Renal pelvis (tissue), 4 donors: ENCODE data around the gene GHR. TPM values are rescaled to one million over a fixed set of nuclear protein-coding genes. Genes with fewer than 3 reads are reported as not detected.
"Not testable (repeated sequence)": the region's sequence is repeated elsewhere in the genome, so short reads cannot be mapped to it uniquely, and the experiment has no call there.

Experiments
- DNase-seq: peaks from one replicate; pipeline ENCODE4 v3.0.0-alpha.2; 2013
- polyA plus RNA-seq, 3 donors: library from polyadenylated mRNA; unstranded; fragments of 120-200 nt; gene quantifications; one replicate each; pipeline ENCODE4 v1.2.1, GENCODE V29; 2013; ENCODE audit not compliant: insufficient read length in 3 of 3

The GHR gene
- polyA plus RNA-seq, 3 donors = 13.2 to 20.0 (median 17.8) TPM

DNA sequence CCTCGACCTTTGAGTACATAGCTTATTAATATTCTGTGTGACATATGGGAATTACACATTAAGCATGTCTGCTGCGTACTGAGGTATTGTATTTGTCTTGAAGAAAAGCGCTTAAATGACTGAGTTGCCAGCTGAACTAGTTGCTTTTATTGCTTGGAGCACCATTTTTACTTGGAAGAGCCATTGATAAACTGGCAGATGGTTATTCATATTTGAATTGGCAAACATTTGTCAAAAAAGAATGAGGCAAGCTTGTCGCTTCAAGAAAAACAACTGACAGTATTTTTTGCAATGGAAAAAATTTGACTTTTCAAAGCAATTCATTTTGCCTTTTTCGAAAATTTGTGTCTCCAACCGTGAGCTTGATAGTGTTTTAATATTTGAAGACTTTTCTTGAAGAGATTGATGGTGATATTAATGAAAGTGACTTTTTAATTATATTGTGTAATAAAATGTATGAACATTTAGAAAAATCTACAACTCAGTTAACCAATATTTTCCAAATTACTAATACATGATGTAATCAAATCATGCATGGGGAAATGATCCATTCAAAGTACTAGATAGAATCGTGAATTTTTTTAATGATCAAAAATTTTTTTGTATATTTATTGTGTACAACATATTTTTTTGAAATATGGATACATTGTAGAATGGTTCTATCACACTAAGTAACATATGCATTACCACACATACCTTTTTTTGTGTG lies 278.3 kb downstream of the GHR start:
- no peak for DNase-seq

- DNase-seq = no peak
These were observed 280.0 kb downstream of the GHR start for GRCh38 chr5:42703238-42703637.

DNA sequence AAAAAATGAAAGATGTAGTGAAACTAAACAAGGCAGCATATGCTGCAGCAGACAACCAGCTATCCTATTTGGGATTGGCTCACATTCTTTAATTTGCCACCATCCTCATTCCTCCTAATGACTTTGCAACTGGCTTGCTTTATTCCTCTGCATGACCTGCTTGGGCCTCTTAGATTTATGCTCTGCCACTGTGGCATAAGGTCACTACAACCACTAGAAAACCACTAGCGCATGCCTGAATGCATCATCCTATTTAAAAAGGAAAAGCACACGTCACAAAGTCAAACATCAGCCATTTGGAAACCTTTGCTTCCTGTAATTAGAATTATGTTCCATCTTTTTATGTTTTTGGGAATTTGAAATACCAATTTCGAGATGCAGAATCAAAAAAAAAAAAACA lies 292.5 kb downstream of the GHR start:
- peak; percentile 14 for DNase-seq

GRCh38 chr5:42718591-42718990 lies 295.4 kb downstream of the GHR start:
- DNase-seq = no peak

- DNase-seq = no peak
These were observed 295.8 kb downstream of the GHR start for GRCh38 chr5:42719034-42719433.

GRCh38 chr5:42720251-42720650 lies 297.0 kb downstream of the GHR start:
- no peak for DNase-seq

DNA sequence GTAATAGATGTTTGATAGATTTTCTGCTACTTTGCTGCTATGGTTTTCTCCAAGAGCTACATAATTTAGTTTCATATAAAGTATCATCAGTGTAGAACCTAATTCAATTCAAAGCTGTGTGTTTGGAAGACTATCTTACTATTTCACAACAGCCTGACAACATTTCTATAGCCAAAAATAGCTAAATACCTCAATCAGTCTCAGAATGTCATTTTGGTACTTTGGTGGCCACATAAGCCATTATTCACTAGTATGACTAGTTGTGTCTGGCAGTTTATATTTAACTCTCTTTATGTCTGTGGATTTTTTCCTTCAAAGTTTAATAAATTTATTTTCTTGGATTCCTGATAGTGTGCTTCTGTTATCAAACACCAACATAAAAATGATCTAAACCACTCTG lies 298.2 kb downstream of the GHR start:
- no peak for DNase-seq

GRCh38 chr5:42734531-42735058 lies 311.4 kb downstream of the GHR start:
- DNase-seq = not testable (repeated sequence)

GRCh38 chr5:42740920-42741319 lies 317.7 kb downstream of the GHR start:
- no peak for DNase-seq

GRCh38 chr5:42745426-42745825 lies 322.2 kb downstream of the GHR start:
- no peak for DNase-seq

GRCh38 chr5:42745856-42746255 lies 322.6 kb downstream of the GHR start:
- no peak for DNase-seq

DNA sequence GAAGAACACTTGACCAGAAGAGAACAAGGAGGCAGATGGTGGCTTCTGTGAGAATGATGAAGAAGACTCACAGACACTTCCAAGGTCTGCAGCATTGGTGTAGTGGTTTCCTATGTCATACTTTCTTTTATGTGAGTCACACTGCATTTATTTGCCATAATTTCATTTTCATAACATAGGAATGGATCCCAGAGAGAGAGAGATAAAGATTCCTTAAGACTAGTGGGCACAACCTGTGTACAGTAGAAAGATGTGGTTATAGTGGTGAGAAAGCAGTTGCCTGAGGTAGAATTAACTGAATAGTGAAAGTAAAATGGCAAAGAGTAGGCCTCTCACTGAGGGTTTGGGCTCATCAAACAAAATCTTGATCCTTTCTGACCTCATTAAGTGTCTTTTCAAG lies 325.8 kb downstream of the GHR start:
- no peak for DNase-seq

DNA sequence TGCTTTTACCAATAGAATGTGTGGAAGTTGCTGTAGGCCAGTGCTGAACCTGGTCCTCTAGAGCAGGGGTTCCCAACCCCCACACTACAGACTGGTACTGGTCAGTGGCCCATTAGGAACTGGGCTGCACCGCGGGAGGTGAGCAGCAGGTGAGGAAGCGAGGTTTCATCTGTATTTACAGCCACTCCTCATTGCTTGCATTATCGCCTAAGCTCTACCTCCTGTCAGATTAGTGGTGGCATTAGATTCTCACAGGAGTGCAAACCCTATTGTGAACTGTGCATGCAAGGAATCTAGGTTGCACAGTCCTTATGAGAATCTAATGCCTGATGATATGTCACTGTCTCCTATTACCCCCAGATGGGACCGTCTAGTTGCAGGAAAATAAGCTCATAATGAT lies 327.3 kb downstream of the GHR start:
- DNase-seq = no peak

- DNase-seq = no peak
These were observed 327.8 kb downstream of the GHR start for GRCh38 chr5:42751044-42751443.

GRCh38 chr5:42753099-42753498 lies 329.9 kb downstream of the GHR start:
- no peak for DNase-seq

DNA sequence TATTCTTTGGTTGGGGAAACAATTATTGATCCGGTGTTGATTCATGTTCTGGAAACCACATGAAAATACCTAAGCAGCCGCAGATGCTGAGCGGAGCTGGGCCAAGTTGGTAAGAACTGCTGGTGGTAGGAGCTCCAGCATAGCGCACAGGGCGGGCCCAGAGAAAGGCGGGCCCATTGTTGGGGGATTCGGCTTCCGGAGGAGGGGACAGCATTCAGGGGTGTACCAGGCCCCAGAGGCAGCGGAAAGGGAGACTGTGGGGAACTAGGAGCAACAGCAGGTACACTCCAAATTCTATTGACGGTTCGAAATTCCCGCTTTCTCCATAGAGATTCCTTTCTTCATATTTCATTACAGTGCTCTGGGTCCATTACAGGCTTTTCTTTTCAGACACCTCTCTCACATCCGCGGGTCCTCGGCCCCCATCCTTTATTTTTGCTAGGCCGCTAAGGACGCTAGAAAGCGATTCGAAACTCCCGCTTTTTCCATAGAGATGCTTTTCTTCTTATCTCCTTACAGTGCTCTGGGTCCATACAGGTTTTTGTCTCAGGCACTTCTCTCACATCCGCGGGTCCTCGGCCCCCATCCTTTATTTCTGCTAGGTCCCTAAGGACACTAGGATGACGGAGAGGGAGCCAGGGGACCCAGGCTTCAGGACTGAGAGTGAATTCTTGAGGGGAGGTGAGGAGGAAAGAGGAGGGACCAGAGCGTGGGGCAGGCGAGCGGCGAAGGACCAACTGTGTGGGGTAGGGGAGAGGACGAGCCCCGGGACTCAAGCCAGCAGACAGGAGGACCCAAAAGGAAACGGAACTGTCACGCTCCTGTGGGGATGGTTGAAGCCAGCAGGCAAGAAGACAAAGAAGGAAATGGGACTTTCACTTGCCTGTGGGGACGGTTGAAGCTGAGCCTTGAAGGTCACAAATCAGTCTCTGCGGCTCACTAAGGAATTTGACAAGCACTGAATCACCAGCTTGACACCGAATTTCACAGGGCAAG lies 333.7 kb downstream of the GHR start, which contains the start of gene CCDC152:
Gene CCDC152, plus strand, starts transcription at position 213 of the 996 bp plus-strand sequence. CDS start 2,304 bp downstream, outside the sequence.
- DNase-seq = peak; percentile 10

- DNase-seq = no peak
These were observed 336.2 kb downstream of the GHR start for GRCh38 chr5:42759456-42759855.

DNA sequence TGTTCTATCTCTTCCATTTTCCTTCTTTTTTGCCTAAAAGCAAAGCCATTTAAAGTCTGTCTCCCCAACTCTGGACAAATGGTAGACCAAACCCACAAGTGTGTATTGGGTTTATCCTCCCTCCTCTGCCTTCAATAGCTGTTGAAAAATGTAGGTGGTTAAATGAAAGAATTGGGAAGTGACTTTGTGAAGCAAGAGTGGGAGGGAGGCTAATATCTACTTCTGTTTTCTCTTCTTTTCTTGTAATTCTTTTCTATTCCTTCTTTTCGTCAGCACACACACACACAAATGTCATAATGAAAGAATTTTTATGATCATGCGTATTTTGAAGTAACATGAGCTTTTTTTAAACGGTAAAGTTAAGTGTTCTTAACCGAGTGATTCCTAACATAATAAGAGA lies 337.2 kb downstream of the GHR start:
- no peak for DNase-seq

- DNase-seq = no peak
These were observed 338.6 kb downstream of the GHR start for GRCh38 chr5:42761791-42762190.

- peak; percentile 22 for DNase-seq
These were observed 344.4 kb downstream of the GHR start for GRCh38 chr5:42767491-42768105.

DNA sequence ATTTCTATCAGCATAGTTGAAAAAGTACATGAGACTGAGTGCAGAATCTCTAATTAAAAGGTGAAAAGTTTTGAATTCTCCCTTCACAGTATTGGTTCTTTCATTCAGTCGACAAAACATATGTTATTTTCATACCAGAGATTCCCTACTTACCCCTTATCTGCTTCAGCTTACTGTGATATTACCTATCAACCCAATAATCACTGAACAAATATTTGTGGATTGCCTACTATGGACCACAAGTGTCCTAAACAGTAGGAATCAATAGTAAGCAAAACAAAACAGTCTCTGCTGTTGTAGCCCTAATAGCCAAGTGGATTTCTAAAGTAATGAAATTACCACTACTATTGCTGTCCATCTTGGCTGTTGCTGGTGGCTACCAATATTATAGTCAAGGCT lies 344.9 kb downstream of the GHR start:
- DNase-seq = no peak

- DNase-seq = no peak
These were observed 346.8 kb downstream of the GHR start for GRCh38 chr5:42770003-42770402.
